K562 (cell line): Measurements from ENCODE around the gene SOCS4. TPM values are rescaled to one million over a fixed set of nuclear protein-coding genes. Genes with fewer than 3 reads are reported as not detected.

Source experiments
- ATAC-seq: fragments of 200-7000 bp; cut with Tn5 transposase; 3 replicates; pipeline ENCODE4 v1.9.1; 2020; ENCODE audit warnings: moderate library complexity
- BruUV-seq: library from RNA; stranded (reverse); fragments of 400-500 nt; replicated peaks from 2 replicates; lab custom pipeline; 2021; lab: Mats Ljungman, UMichigan
- CTCF ChIA-PET: fragments of 300-600 bp; formaldehyde crosslinking; extraction: SDS; loops from one replicate; lab custom pipeline; 2021; ENCODE audit warnings: low intra/inter-chr PET ratio; lab: Yijun Ruan, JAX
- POLR2A ChIA-PET: fragments of 300-600, 350-650 bp; sonication (Branson Sonifier 250); formaldehyde crosslinking; extraction: SDS; loops from one replicate; lab custom pipeline; 2021; ENCODE audit warnings: antibody characterized with exemption, inconsistent platforms; lab: Yijun Ruan, JAX
- DNase-seq, 4 experiments: peaks; one replicate each; pipeline versions ENCODE4 v3.0.0 to v3.0.0-alpha.2; 2011 to 2018; ENCODE audit warnings: low spot score in 3 of 4, mixed read lengths in 3 of 4; ENCODE audit errors: extremely low read depth in 1 of 4
- FAIRE-seq: peaks from 2 replicates; lab custom pipeline; 2011; peaks lifted over from hg19 to GRCh38; lab: Jason Lieb, UNC
- H2AFZ ChIP-seq: 2 replicates; pipeline ENCODE4 v1.6.0; 2011; ENCODE audit warnings: low read depth, low read length, control low read depth, inconsistent platforms
- H3K27ac ChIP-seq: fragments of 200-600 bp; 3 replicates; pipeline ENCODE4 v1.8.0; 2011; ENCODE audit warnings: low read depth, mild to moderate bottlenecking, control low read depth, inconsistent platforms, low read length, moderate library complexity, mixed read lengths; ENCODE audit errors: extremely low read depth
- H3K27me3 ChIP-seq, 2 experiments: fragments of 300-600 bp in 1 of 2; 2 replicates in 1 of 2; 3 replicates in 1 of 2; pipeline versions ENCODE4 v1.6.0 to v1.8.0; 2011; ENCODE audit warnings: inconsistent platforms in 2 of 2, low read length in 2 of 2, mild to moderate bottlenecking in 1 of 2, mixed read lengths in 1 of 2, moderate library complexity in 1 of 2; ENCODE audit not compliant: control insufficient read depth in 2 of 2, insufficient read depth in 2 of 2
- H3K36me3 ChIP-seq: fragments of 300-600 bp; 3 replicates; pipeline ENCODE4 v1.8.0; 2011; ENCODE audit warnings: mild to moderate bottlenecking, low read length, inconsistent platforms; ENCODE audit not compliant: control insufficient read depth, insufficient read depth
- H3K4me1 ChIP-seq, 2 experiments: fragments of 200-600 bp in 1 of 2; replicated peaks in 1 of 2; 2 replicates in 1 of 2; 3 replicates in 1 of 2; pipeline versions ENCODE4 v1.5.1 to v1.8.0; 2011; ENCODE audit warnings: inconsistent platforms in 2 of 2, low read length in 2 of 2, mild to moderate bottlenecking in 1 of 2, mixed read lengths in 1 of 2, moderate library complexity in 1 of 2; ENCODE audit not compliant: control insufficient read depth in 2 of 2, insufficient read depth in 2 of 2
- H3K4me2 ChIP-seq: 2 replicates; pipeline ENCODE4 v1.6.1; 2011; ENCODE audit warnings: low read length, control low read depth, inconsistent platforms, mixed read lengths; ENCODE audit not compliant: insufficient read depth
- H3K4me3 ChIP-seq: fragments of 200-600 bp; sonication (generic), shearing (Covaris generic); 2 replicates; pipeline ENCODE4 v1.5.1; 2016; ENCODE audit warnings: control low read depth, inconsistent platforms
- H3K79me2 ChIP-seq: fragments of 200-600 bp; 3 replicates; pipeline ENCODE4 v1.8.0; 2011; ENCODE audit warnings: low read length, inconsistent platforms; ENCODE audit not compliant: control insufficient read depth, insufficient read depth
- H3K9ac ChIP-seq, 2 experiments: 2 replicates each; pipeline versions ENCODE4 v1.6.0 to v1.6.1; 2011; ENCODE audit warnings: low read depth in 2 of 2, low read length in 2 of 2, control low read depth in 1 of 2, inconsistent platforms in 1 of 2, mild to moderate bottlenecking in 1 of 2, mixed read lengths in 1 of 2; ENCODE audit not compliant: insufficient read depth in 1 of 2
- H3K9me1 ChIP-seq: one replicate; pipeline ENCODE4 v1.6.0; 2011; ENCODE audit warnings: inconsistent platforms, mild to moderate bottlenecking, low read length, moderate library complexity; ENCODE audit not compliant: control insufficient read depth, insufficient read depth
- H3K9me3 ChIP-seq: replicated peaks from 2 replicates; pipeline ENCODE4 v1.5.1; 2011; ENCODE audit warnings: low read depth, low read length, inconsistent platforms; ENCODE audit not compliant: control insufficient read depth, insufficient read depth
- H4K20me1 ChIP-seq: replicated peaks from 2 replicates; pipeline ENCODE4 v1.6.1; 2011; ENCODE audit warnings: low read length, inconsistent platforms, mixed read lengths; ENCODE audit not compliant: control insufficient read depth, insufficient read depth
- CXXC5 ChIP-seq: fragments of 250-450 bp; sonication (Bioruptor Pico); IDR thresholded peaks from 2 replicates; pipeline ENCODE4 v1.8.0; 2022; ENCODE audit warnings: inconsistent platforms, mild to moderate bottlenecking, moderate library complexity
- E2F6 ChIP-seq, 2 experiments: IDR thresholded peaks; 2 replicates each; pipeline ENCODE4 v1.6.1; 2011; ENCODE audit warnings: borderline replicate concordance in 1 of 2, control low read depth in 1 of 2, low read depth in 1 of 2, low read length in 1 of 2, mild to moderate bottlenecking in 1 of 2, mixed read lengths in 1 of 2, moderate library complexity in 1 of 2; ENCODE audit not compliant: insufficient read depth in 1 of 2, insufficient read length in 1 of 2, poor library complexity in 1 of 2, severe bottlenecking in 1 of 2; ENCODE audit errors: extremely low read depth in 1 of 2
- ETS2 ChIP-seq: IDR thresholded peaks from 2 replicates; pipeline ENCODE4 v1.6.1; 2016; ENCODE audit warnings: borderline replicate concordance, missing genetic modification characterization, mild to moderate bottlenecking, moderate library complexity, missing compliant biosample characterization; ENCODE audit not compliant: poor library complexity, severe bottlenecking
- KLF13 ChIP-seq: fragments of 450-650 bp; IDR thresholded peaks from 2 replicates; pipeline ENCODE4 v1.6.1; 2016; ENCODE audit warnings: missing genetic modification characterization, low read depth, mild to moderate bottlenecking, missing compliant biosample characterization, moderate library complexity, borderline replicate concordance
- MTA3 ChIP-seq: fragments of 450-650 bp; formaldehyde crosslinking; IDR thresholded peaks from 2 replicates; pipeline ENCODE4 v1.6.1; 2017; ENCODE audit warnings: mild to moderate bottlenecking, borderline replicate concordance
- MYBL2 ChIP-seq, 2 experiments: fragments of 450-650 bp in 1 of 2; sonication (generic) in 1 of 2; formaldehyde crosslinking in 1 of 2; IDR thresholded peaks; 2 replicates each; pipeline versions ENCODE4 v1.6.1 to v1.8.1; 2017 to 2022; ENCODE audit warnings: borderline replicate concordance in 1 of 2, inconsistent platforms in 1 of 2, low read depth in 1 of 2, mild to moderate bottlenecking in 1 of 2, missing genetic modification reagents in 1 of 2, moderate library complexity in 1 of 2
- RHOXF2B ChIP-seq: fragments of 250-450 bp; sonication (Bioruptor Pico); conservative IDR thresholded peaks from 2 replicates; pipeline ENCODE4 v1.5.1; 2021
- SRSF9 ChIP-seq: fragments of 200-400 bp; formaldehyde crosslinking; IDR thresholded peaks from 2 replicates; pipeline ENCODE4 v1.6.1; 2017; ENCODE audit warnings: low read depth, low read length, borderline replicate concordance
- ZFPM2 ChIP-seq: fragments of 250-450 bp; sonication (Bioruptor Pico); IDR thresholded peaks from 2 replicates; pipeline ENCODE4 v1.5.1; 2022; ENCODE audit warnings: mild to moderate bottlenecking
- ZNF212 ChIP-seq: fragments of 450-650 bp; formaldehyde crosslinking; IDR thresholded peaks from 2 replicates; pipeline ENCODE4 v1.4.0; 2020; ENCODE audit warnings: mild to moderate bottlenecking
- ZNF263 ChIP-seq: sonication (generic); formaldehyde crosslinking; IDR thresholded peaks from 2 replicates; pipeline ENCODE4 v1.8.0; 2022; ENCODE audit warnings: mild to moderate bottlenecking, missing genetic modification reagents, borderline replicate concordance
- ZNF445 ChIP-seq: fragments of 250-450 bp; sonication (Bioruptor Pico); IDR thresholded peaks from 2 replicates; pipeline ENCODE4 v1.4.0; 2020; ENCODE audit warnings: low read depth, mild to moderate bottlenecking, moderate library complexity
- ZNF507 ChIP-seq: conservative IDR thresholded peaks from 2 replicates; pipeline ENCODE4 v1.6.1; 2017; ENCODE audit warnings: missing genetic modification characterization, missing compliant biosample characterization
- ZNF740 ChIP-seq, 3 experiments: fragments of 200-800 bp in 1 of 3; sonication (Bioruptor generic) in 1 of 3; sonication (generic) in 1 of 3; formaldehyde crosslinking in 1 of 3; IDR thresholded peaks; 2 replicates each; pipeline versions ENCODE4 v1.6.1 to v1.8.0; 2016 to 2022; ENCODE audit warnings: mild to moderate bottlenecking in 2 of 3, missing compliant biosample characterization in 2 of 3, missing genetic modification characterization in 2 of 3, missing genetic modification reagents in 1 of 3
- in situ Hi-C: fragments of 300-500 bp; cut with MboI; formaldehyde crosslinking; loops from 4 replicates; pipeline ENCODE4 v1.15.0; 2018; ENCODE audit warnings: inconsistent platforms, mixed read lengths
- intact Hi-C: fragments of 100-400 bp; cut with micrococcal nuclease; formaldehyde crosslinking; loops from 2 replicates; pipeline ENCODE4 v1.14.2; 2022
- polyA plus RNA-seq, 8 experiments: library from polyadenylated mRNA; depleted of rRNA in 4 of 8; stranded (reverse) in 5 of 8; unstranded in 3 of 8; fragments of >200 nt; fragmentation: Nextera tagmentation in 2 of 8; fragmentation: Illumina TruSeq in 1 of 8; extraction: Ambion mirVana in 2 of 8; extraction: Trizol in 1 of 8; gene quantifications; 2 replicates each; pipeline versions ENCODE4 v1.2.1 to v1.2.3, GENCODE V29; 2011 to 2014; ENCODE audit warnings: inconsistent platforms in 1 of 8, missing spikeins in 1 of 8
- total RNA-seq, 7 experiments: library from RNA; depleted of rRNA in 6 of 7; stranded (reverse); fragments of >200 nt in 6 of 7; fragmentation: Illumina TruSeq in 2 of 7; extraction: Trizol in 2 of 7; gene quantifications; 2 replicates each; pipeline versions ENCODE4 v1.2.1 to v1.2.3, GENCODE V29; 2011 to 2021; ENCODE audit warnings: low replicate concordance in 1 of 7
- TF ChIP-seq, protein P1 (sequence below): sonication (generic); formaldehyde crosslinking; IDR thresholded peaks from 2 replicates; pipeline ENCODE4 v1.8.0; 2022; ENCODE audit warnings: missing genetic modification reagents, mild to moderate bottlenecking, borderline replicate concordance

SOCS4 gene
- total and polyA plus RNA-seq, 9 of the 15 experiments (the other 6 are each of a cell fraction or from before 2014, with no cell fraction given): 2.6 to 12.7 (median 9.7) TPM

- no TSS peak for BruUV-seq
- Histone ChIP-seq H3K36me3 (no peaks in the 10 kb centered on the region), H3K4me2 (no peak overlapping the region), H3K4me1 (no peaks in the 10 kb centered on the region), H3K4me3 (no peak overlapping the region), H3K79me2 (no peaks in the 10 kb centered on the region), H3K9me1 (no peaks in the 10 kb centered on the region), H3K27me3 (no peaks in the 10 kb centered on the region), H4K20me1 (no peaks in the 10 kb centered on the region), H3K9me3 (no peaks in the 10 kb centered on the region), H2AFZ (no peak overlapping the region), H3K27ac (no peak overlapping the region), H3K9ac (no peak overlapping the region)
- no peak for FAIRE-seq
- intact Hi-C loops (loop anchor here (5.0 kb wide), 1 partner anchor 48 kb away; no protein-coding TSS in a partner anchor), in situ Hi-C loops (loop anchor here (5.0 kb wide), 1 partner anchor 73 kb away; no protein-coding TSS in a partner anchor)
- ATAC-seq: no peak
- POLR2A ChIA-PET: interaction anchor here (1.3 kb wide), 1 partner anchor 11 kb away, joined by 3 read pairs; no protein-coding TSS in a partner anchor
- no peak for DNase-seq
- TF ChIP-seq MYBL2 (IDR thresholded peaks at IDR 0.05; ENCODE audit: low read depth) (no peak), MYBL2 (CRISPR knock-in tag; IDR thresholded peaks at IDR 0.05; ENCODE audit: borderline replicate concordance) (no peak), RHOXF2B (CRISPR knock-in tag) (no peak), ZNF263 (no peak), ZFPM2 (no peak), CXXC5 (CRISPR knock-in tag) (no peak), KLF13 (no peak), ZNF740 (CRISPR knock-in tag; IDR thresholded peaks at IDR 0.05) (no peak), ZNF740 (tag; IDR thresholded peaks at IDR 0.05) (no peak), SRSF9 (no peak), ZNF507 (tag) (no peak), MTA3 (no peak), ZNF445 (CRISPR knock-in tag) (no peak), ZNF212 (CRISPR knock-in tag) (no peak), E2F6 (IDR thresholded peaks at IDR 0.05; ENCODE audit: borderline replicate concordance in 1 of 2, extremely low read depth in 1 of 2, insufficient read depth in 1 of 2, insufficient read length in 1 of 2, low read depth in 1 of 2, low read length in 1 of 2, poor library complexity in 1 of 2, severe bottlenecking in 1 of 2) (no peak), ETS2 (tag) (no peak)
- TF ChIP-seq, protein P1, sequence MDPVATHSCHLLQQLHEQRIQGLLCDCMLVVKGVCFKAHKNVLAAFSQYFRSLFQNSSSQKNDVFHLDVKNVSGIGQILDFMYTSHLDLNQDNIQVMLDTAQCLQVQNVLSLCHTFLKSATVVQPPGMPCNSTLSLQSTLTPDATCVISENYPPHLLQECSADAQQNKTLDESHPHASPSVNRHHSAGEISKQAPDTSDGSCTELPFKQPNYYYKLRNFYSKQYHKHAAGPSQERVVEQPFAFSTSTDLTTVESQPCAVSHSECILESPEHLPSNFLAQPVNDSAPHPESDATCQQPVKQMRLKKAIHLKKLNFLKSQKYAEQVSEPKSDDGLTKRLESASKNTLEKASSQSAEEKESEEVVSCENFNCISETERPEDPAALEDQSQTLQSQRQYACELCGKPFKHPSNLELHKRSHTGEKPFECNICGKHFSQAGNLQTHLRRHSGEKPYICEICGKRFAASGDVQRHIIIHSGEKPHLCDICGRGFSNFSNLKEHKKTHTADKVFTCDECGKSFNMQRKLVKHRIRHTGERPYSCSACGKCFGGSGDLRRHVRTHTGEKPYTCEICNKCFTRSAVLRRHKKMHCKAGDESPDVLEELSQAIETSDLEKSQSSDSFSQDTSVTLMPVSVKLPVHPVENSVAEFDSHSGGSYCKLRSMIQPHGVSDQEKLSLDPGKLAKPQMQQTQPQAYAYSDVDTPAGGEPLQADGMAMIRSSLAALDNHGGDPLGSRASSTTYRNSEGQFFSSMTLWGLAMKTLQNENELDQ (CRISPR knock-in tag): no peak
- CTCF ChIA-PET: no interaction called here
Measured at GRCh38 chr14:55084401-55085059, 57.5 kb downstream of the SOCS4 start.
